ENCODE measurements around the gene ORAI1.
"Not testable (repeated sequence)": the region's sequence is repeated elsewhere in the genome, so short reads cannot be mapped to it uniquely, and the experiment has no call there.

ORAI1 gene

DNA sequence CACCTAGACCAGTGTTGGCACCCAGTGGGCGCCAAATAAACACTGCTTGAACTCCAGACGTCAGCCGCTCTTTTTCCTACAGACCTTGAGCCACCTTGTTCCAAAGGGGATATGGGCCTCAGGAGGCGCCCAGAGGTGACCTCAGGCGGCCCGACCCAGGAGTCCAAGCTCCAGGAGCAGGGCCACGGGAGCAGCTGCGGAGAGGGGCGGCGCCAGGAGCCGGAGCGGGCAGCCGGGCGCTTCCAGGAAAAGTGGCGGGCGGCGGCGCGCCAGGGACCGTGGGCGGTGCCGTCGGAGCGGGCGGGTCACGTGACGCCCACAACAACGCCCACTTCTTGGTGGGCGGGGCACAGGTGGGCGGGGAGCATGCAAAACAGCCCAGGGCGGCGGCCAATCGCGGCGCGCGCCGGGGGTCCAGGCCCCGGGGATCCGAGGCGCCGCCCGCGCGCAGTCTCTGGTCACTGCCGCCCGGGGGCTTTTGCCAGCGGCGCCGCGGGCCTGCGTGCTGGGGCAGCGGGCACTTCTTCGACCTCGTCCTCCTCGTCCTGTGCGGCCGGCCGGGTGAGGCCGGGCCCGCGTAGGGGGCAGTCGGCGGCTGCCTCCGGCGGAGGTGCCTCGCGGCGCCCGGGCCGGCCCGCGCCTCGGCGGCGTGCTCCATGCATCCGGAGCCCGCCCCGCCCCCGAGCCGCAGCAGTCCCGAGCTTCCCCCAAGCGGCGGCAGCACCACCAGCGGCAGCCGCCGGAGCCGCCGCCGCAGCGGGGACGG is at the start of gene ORAI1:
ORAI1 (plus strand) TSS at position 444 of the 766 bp plus-strand sequence.
- DNase-seq: peak; percentile 98

GRCh38 chr12:121576851-121577391 is 49.4 kb upstream of the ORAI1 start:
- DNase-seq: no peak

GRCh38 chr12:121577443-121578180 is 48.7 kb upstream of the ORAI1 start:
- DNase-seq: peak in 2 of 3 experiments; percentile 32 to 75

DNA sequence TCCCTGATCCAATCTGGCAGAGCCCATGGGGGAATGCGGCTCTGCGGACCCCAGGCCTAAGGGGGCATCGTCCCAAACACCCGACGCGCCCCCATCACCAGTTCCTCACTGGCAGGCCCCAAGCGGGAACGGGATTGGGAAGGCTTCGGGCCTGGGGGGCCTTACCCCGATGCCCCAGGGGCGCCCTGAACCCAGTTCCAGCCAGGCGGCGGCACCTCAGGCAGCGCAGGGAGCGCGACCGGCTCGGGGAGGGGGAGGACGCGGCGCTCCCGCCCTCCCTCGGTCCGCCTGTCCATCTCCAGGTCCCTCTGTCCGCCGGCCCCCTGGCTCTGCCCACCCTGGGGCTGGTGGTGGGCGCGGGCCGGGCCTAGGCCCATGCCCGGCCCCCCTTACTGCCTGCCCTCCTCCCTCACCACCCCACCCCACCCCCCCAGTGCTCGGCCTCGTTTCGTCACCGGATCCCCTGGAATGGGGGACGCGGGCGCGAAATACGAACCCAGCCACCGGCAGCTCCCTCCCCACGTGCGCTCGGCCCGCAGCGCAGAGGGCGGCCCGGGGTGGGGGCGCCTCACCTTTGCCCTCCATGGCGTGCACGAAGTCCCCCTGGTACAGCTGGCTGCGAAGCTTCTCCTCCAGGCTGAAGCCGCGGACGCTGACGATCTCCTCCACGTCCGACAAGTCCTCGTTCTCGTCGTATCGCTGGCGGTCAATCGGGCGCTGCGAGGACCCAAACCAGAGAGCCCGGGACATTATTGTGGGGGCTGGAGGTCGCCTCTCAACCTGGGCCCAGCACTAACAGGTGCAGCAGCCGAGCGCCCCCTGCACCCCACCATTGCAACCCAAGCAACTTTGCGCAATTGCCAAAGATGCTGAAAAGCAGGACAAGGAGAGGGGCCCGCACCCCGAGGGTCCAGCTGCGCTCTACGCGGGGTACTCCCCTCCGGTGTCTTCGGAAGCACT is 47.8 kb upstream of the ORAI1 start:
- DNase-seq: peak; percentile 34 to 79 (median 72)

GRCh38 chr12:121579190-121579791 is 47.0 kb upstream of the ORAI1 start:
- DNase-seq: peak; percentile 50 to 73 (median 70)

DNA sequence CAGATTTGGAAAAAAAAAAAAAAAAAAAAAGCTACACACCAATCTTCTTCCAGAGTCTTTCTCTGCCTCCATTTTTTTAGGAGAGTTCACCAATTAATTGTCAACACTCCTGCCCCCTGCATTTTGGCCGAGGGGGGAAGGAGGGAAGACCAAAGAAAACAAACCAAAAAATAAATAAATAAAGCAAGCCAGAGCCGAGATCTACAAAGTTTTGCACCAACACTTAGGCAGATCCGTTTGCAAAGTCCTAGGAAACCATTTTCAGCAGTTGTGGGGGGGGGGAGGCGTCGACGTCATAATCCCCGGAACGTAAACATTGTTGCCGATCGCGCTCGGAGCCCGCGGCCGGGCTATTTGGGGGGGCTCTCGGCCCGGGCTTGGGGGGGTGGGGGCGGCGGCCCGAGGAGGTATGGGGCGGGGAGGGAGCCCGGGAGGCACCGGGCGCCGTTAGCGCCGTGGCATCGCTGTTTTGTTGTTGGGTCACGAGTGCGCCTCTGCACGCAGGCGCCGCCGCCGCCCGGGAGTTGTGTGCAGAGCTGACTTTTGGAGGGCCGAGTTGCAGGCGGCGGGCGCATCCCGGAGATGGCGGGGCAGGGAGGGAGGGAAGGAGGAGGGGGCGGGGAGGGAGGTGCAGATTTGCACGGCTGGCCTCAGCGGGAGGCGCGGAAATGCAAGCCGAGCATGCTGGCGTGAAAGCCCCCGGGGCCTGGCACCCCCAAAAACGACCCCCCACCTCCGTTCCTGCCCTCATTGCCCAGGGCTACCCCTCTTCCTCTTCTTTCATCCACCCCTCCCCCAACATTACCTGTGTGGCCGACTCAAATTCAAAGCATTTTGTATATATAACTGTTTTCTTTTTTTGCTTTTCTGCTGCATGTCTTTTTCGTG is 46.1 kb upstream of the ORAI1 start:
- peak; percentile 86 to 88 (median 87) for DNase-seq

GRCh38 chr12:121580959-121581685 is 45.2 kb upstream of the ORAI1 start, which contains the start of gene KDM2B:
KDM2B (minus strand) TSS chr12:121581023; CDS start chr12:121580911, 112 bp downstream.
- peak in 2 of 3 experiments; percentile 54 to 66 for DNase-seq

GRCh38 chr12:121581686-121582429 is 44.5 kb upstream of the ORAI1 start:
- DNase-seq: peak in 2 of 3 experiments; percentile 32 to 45

GRCh38 chr12:121582583-121583333 is 43.6 kb upstream of the ORAI1 start:
- DNase-seq: peak in 1 of 3 experiments; percentile 30

DNA sequence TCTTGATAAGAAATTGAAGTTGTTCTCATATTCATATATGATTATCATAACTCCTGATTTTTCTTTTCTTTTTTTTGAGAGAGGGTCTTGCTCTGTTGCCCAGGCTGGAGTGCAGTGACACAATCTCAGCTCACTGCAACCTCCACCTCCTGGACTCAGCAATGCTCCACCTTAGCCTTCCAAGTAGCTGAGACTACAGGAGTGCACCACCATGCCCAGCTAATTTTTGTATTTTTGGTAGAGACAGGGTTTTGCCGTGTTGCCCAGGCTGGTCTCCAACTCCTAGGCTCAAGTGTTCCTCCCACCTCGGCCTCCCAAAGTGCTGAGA is 43.0 kb upstream of the ORAI1 start:
- not testable (repeated sequence) for DNase-seq

GRCh38 chr12:121584885-121585284 is 41.4 kb upstream of the ORAI1 start:
- not testable (repeated sequence) for DNase-seq

DNA sequence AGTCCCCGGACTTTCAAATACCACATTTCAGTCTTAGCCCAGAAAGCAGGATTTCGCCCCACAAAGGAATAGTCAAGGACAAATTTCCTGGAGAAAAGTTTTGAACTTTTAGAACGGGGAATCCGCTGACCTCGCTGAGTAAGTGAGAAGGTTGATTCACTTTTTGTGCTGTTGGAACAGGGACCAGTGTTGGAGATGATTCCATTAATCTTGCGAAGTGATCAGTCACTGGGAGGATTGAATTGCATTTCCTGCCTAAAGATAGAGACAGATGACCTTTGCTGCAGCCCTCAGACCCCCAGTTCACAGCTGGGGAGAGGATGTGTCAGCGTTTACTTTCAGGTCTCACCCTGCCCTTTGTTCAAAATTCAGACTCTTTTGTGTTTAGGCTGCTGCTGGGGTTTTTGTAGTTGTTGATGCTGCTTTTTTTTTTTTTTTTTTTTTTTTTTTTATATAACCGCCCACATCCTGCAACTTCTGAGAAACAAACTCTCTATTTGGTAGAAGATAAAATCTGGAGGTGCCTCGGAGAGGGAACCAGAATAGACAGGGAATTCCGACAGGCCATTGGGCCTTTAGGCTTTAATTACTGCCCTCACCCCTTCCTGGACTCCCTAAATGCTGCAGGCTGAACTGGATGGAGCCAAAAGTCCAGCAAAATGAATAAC is 35.7 kb upstream of the ORAI1 start:
- no peak for DNase-seq

- DNase-seq: no peak
These were observed 34.0 kb upstream of the ORAI1 start for GRCh38 chr12:121592320-121592719.

DNA sequence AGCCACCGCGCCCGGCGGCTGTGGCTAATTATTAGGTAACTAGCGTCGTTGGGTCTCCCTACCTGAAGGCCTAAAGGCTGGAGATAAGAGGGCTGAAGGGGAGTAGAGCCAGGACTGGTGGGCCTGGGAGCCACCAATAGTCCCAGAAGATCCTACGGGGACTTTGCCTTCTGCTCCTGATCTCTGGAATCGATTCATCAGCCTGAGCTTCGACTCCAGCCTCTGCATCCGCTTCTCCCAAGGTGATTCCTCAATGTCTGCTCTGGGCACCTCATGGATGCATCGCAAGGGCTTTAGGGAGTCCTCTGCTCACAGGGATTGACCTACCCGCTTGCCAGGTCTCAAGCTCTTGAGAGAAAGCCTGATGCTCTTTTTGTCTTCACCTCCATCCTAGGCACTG is 30.8 kb upstream of the ORAI1 start:
- DNase-seq: no peak

- no peak for DNase-seq
These were observed 29.8 kb upstream of the ORAI1 start for GRCh38 chr12:121596526-121596925.

GRCh38 chr12:121600702-121601336 is 25.5 kb upstream of the ORAI1 start:
- peak in 1 of 3 experiments; percentile 22 for DNase-seq

GRCh38 chr12:121602766-121603165 is 23.6 kb upstream of the ORAI1 start:
- no peak for DNase-seq

- no peak for DNase-seq
These were observed 22.7 kb upstream of the ORAI1 start for GRCh38 chr12:121603581-121603980.

Data from NCI-H1417 (cell line).